GM21526 (cell line): ENCODE results near the gene VPS51.

Experiments used
- ATAC-seq: cut with Tn5 transposase; IDR thresholded peaks from one replicate; pipeline ENCODE4 v1.9.1; 2021; ENCODE audit warnings: moderate library complexity; ENCODE audit not compliant: unreplicated experiment, low FRiP score

VPS51 gene

DNA sequence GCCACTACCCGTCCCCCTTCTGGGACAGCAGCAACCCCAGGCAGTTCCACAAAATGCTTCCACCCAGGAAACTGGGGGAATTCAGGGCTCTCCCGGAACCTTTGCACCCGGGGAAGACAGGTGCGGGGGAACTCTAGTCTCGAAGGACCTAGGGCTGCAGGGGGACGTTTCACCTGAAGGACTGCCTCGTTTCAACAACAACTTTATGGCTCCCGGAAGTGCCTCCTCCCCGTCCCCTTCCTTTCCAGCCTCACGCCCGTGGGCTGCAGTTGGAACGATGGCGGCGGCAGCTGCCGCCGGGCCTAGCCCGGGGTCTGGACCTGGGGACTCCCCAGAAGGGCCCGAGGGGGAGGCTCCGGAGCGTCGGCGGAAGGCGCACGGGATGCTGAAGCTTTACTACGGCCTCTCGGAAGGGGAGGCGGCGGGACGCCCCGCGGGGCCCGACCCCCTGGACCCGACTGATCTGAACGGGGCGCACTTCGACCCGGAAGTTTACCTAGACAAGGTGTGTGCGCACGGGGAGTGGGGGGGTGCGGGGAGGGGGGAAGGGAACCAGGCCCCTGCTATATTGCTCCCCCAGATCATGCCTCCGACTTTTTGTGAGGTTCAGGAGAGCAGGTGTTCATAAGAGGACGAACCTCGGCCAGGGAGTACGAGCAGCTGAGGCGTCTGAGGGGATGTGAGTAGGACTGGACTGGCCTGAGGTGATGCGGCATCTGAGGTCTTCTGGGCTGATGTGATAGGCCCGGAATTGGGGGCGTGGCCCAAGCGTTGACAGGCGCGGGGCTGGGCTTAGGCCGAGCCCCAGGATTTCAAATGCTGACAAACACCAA lies at the start of gene VPS51:
Gene VPS51, plus strand, starts transcription at position 241 of the 833 bp plus-strand sequence. Its CDS starts 37 bp downstream, at position 278.
- ATAC-seq = peak; percentile 66

GRCh38 chr11:65047581-65048422 lies 48.2 kb upstream of the VPS51 start:
- no peak for ATAC-seq

- no peak for ATAC-seq
Measured at GRCh38 chr11:65051398-65051858, 44.6 kb upstream of the VPS51 start.

GRCh38 chr11:65053827-65054508 lies 42.0 kb upstream of the VPS51 start:
- ATAC-seq = no peak

DNA sequence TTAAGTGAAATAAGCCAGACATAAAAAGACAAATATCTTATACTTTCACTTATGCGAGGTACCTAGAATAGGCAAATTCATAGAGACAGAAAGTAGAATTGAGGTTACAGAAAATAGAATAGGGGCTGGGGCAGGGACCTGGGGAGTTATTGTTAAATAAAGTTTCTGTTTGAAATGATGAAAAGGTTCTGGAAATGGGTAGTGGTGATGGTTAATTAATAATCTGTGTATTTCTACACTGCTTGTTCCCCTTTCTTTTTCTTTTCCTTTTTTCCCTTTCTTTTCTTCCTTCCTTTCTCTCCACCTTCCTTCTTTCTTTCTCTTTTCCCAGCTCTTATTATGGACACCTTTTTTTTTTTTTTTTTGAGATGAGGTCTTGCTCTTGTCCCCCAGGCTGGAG lies 40.5 kb upstream of the VPS51 start:
- ATAC-seq = no peak

GRCh38 chr11:65056999-65057398 lies 39.0 kb upstream of the VPS51 start:
- no peak for ATAC-seq

DNA sequence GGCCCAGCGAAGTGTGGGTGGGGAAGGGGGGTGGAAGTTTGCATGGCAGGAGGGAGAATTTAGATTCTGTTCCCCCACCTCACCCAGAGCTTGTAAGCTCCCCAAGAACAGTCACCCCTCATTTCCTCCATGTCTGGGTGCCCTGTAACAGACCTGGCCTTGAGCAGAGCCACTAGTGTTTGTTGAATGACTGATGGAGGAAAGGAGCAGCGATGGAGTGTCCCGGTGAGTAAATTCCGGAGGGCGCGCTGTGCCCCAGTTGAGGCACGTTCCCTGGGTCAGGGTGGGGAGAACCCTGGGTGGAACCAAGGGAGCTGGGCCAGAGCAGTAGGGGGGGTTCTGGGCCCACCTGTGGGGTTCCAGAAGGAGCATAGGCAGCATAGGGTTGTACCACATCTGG lies 38.5 kb upstream of the VPS51 start:
- no peak for ATAC-seq

GRCh38 chr11:65058012-65058411 lies 38.0 kb upstream of the VPS51 start:
- ATAC-seq = no peak

GRCh38 chr11:65058419-65059054 lies 37.5 kb upstream of the VPS51 start, which contains the start of gene NAALADL1:
NAALADL1 (minus strand) TSS chr11:65058553; CDS start chr11:65058521, 32 bp downstream.
- no peak for ATAC-seq

GRCh38 chr11:65059523-65059922 lies 36.5 kb upstream of the VPS51 start:
- ATAC-seq = no peak

DNA sequence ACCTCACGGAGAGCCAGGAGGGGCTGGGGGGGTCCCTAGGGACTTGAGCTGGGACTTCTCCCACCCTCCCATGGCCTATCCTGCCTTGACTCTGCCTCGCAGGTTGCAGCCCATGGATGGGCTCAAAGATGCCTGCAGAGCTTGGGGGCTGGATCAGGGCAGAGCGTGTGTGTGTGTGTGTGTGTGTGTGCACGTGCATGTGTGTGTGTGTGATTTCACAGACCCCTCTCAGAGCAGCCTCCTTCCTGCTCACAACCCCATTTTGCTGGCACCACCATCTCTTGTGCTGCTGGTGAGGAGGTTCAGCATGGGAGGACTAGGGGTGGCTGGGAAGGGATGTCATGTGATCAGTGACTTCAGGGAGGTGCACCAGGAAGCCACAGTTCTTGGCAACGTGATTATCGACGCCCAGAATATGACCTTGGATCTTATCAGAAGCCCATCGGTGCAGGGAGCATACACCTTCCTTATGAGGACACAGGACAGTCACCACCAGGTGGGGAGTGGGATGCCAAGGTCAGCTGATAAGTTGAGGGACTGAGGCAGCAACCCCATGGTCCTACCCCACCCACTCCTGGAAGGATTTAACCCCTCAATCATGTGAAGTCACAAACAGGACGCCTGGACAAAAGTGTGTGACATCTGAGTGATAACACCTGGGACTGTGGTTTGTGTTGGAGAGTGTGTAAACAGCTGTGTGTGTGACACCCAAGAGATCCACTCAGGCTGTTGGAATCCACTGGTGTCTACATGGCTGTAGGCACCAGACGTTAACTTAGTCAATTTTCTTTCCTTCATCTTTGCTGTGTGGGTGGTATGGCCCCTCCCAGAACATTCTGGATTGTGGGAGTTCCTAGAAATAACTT lies 35.8 kb upstream of the VPS51 start:
- ATAC-seq = no peak

DNA sequence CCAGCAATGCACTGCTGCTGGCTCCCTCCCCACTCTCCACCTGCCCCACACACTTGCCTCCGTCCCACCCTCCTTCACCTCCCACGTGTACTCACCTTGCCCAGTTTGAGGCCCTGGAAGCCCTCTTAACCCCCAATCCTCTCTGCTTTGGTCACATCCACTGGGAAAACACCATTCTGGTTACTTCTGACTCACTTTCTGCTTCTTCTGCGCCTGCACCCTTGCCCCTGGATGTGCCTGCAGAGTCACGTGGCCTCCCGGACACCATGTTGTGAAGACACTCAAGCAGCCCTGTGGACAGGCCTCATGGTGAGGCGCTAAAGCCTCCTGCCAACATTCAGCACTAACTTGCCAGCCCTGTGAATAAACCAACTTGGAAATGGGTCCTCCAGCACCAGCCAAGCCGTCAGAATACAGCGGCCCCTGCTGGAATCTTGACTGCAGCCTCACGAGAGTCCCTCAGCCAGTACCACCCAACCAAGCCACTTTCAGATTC lies 35.1 kb upstream of the VPS51 start:
- no peak for ATAC-seq

DNA sequence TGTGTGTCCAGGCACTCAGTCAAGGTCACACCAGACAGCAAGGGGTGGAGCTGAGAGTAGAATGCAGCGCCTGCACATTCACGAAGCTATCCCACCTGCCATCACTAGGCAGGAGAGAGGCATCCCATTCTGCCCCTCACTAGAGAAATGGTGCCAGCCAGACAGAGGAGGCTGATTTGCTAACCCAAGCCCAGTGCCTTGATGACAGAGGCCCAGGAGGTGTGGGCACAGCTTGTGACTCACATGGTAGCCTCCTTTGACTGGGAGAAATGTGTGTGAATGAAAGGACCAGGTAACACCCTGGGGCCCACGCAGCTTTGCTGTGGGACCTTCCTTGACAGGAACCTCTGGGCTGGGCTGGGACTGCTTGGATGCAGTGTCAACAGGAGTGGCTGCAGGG lies 32.5 kb upstream of the VPS51 start:
- no peak for ATAC-seq

- no peak for ATAC-seq
Measured at GRCh38 chr11:65064847-65065240, 31.2 kb upstream of the VPS51 start.

DNA sequence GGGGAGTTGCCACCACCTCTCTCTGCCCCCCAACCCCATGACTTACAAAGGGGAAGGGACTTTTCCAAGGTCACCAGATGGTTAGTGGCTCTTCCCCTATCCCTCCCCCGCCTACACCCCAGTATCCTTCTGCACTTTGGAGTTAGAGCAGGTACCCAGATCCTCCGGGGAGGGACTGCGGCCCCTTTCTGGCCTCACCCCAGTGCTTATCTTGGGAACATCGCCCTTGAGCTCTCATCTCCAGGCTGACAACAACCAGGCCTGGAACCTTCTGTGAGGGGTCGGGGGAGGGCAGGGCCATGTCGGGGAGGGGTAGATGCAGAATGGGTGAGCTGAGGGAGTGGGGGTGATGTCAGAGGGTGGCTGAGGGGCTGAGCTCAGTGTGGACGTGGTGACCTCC lies 30.2 kb upstream of the VPS51 start:
- ATAC-seq = no peak

- no peak for ATAC-seq
Measured at GRCh38 chr11:65066315-65066714, 29.7 kb upstream of the VPS51 start.

DNA sequence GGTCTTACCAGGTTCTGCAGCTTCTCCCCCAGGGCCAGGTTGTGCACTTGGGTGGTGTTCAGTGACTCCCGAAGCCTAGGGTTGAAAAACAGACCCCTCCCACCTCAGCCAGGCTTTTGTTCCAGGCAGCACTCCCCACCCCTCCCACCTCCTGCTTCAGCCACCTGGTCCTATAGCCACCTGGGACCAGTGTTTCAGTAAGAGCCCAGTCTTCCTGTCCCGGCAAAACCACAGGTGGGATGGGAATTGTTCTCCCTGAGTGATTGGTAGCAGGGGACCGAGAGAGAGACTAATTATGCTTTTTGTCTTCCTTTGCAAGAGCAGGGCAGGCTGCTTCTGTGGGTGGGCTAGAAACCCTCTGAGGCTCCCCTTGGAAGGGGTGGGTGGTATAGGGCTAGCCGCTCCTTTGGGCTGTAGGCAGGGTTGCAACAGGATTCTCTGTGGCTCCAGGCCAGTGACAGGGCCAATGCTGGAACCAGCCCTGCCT lies 29.2 kb upstream of the VPS51 start:
- no peak for ATAC-seq

GRCh38 chr11:65067446-65067845 lies 28.6 kb upstream of the VPS51 start:
- no peak for ATAC-seq

DNA sequence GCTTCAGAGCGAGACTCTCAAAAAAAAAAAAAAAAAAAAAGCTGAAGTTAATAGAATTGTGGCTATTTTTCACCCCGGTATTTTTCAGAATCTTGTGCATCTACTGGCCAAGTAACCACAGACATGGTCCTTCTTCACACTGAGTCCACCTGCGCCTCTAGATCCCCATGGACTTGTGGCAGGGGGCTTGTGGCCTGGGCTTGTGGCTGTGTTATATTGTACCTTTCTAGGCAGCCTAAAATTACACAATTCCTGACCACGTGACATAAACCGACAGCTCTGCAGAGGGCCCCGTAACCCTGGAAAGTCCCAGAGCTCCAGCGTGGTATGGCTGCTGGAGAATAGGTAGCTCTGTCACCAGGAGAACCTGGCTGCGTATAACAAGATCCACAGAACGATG lies 26.8 kb upstream of the VPS51 start:
- ATAC-seq = no peak
